Measurements from ENCODE around the gene HEXD.
A peak's percentile ranks its signal among the peaks of the same experiment; 100 is the strongest.
"Not testable (repeated sequence)": the region's sequence is repeated elsewhere in the genome, so short reads cannot be mapped to it uniquely, and the experiment has no call there.

Gene HEXD

GRCh38 chr17:82418001-82418986 is at the start of gene HEXD, which contains the start of gene OGFOD3:
TSS of gene HEXD (plus strand) at chr17:82418347. CDS start at chr17:82419800, 1,453 bp downstream.
TSS of gene OGFOD3 (minus strand) at chr17:82418586. CDS start at chr17:82418485, 101 bp downstream.
- peak; percentile 80 for DNase-seq

- DNase-seq, result no peak
Measured at GRCh38 chr17:82369211-82369610, 48.9 kb upstream of the HEXD start.

- no peak for DNase-seq
Measured at GRCh38 chr17:82370471-82371332, 47.4 kb upstream of the HEXD start.

- no peak for DNase-seq
Measured at GRCh38 chr17:82371333-82372248, 46.6 kb upstream of the HEXD start, which contains the start of gene UTS2R. TSS of gene UTS2R (plus strand) at chr17:82371765. CDS start at chr17:82374325, 2,560 bp downstream.

- no peak for DNase-seq
Measured at GRCh38 chr17:82372249-82373071, 45.7 kb upstream of the HEXD start.

GRCh38 chr17:82373072-82373452 is 45.1 kb upstream of the HEXD start:
- DNase-seq, result not testable (repeated sequence)

GRCh38 chr17:82373731-82374625 is 44.2 kb upstream of the HEXD start:
- DNase-seq, result no peak

GRCh38 chr17:82374626-82375331 is 43.4 kb upstream of the HEXD start:
- no peak for DNase-seq

GRCh38 chr17:82375359-82376041 is 42.6 kb upstream of the HEXD start:
- DNase-seq, result no peak

GRCh38 chr17:82376042-82376730 is 42.0 kb upstream of the HEXD start:
- no peak for DNase-seq

GRCh38 chr17:82377294-82377693 is 40.9 kb upstream of the HEXD start:
- DNase-seq, result not testable (repeated sequence)

GRCh38 chr17:82377924-82378740 is 40.0 kb upstream of the HEXD start:
- DNase-seq, result no peak

- DNase-seq, result no peak
Measured at GRCh38 chr17:82378741-82379021, 39.5 kb upstream of the HEXD start.

- no peak for DNase-seq
Measured at GRCh38 chr17:82380860-82381702, 37.1 kb upstream of the HEXD start.

GRCh38 chr17:82381703-82382009 is 36.5 kb upstream of the HEXD start:
- DNase-seq, result not testable (repeated sequence)

- DNase-seq, result not testable (repeated sequence)
Measured at GRCh38 chr17:82382220-82382932, 35.8 kb upstream of the HEXD start.
